Tibial nerve (tissue), 4 donors: ENCODE results near the gene PLCB2. TPM values are rescaled to one million over a fixed set of nuclear protein-coding genes. Genes with fewer than 3 reads are reported as not detected.

Experiments used
- DNase-seq, 2 donors: peaks; one replicate each; pipeline ENCODE4 v3.0.0-alpha.2; 2019; ENCODE audit warnings: low spot score in 2 of 2
- H3K27ac ChIP-seq, 4 donors: fragments of 200-600 bp; sonication (generic) in 3 of 4; one replicate each; pipeline ENCODE4 v1.5.1; 2017 to 2019; ENCODE audit warnings: mild to moderate bottlenecking in 1 of 4
- H3K27me3 ChIP-seq, 2 donors: fragments of 200-600 bp; sonication (generic) in 1 of 2; one replicate each; pipeline versions ENCODE4 v1.5.1 to v1.6.0; 2017 to 2019
- H3K36me3 ChIP-seq, 3 donors: fragments of 200-600 bp; sonication (generic); one replicate each; pipeline ENCODE4 v1.5.1; 2018 to 2019
- H3K4me1 ChIP-seq, 4 donors: fragments of 200-600 bp; sonication (generic) in 3 of 4; one replicate each; pipeline ENCODE4 v1.5.1; 2017 to 2019
- H3K4me3 ChIP-seq, 4 donors: fragments of 200-600 bp; sonication (generic) in 3 of 4; one replicate each; pipeline ENCODE4 v1.5.1; 2017 to 2019; ENCODE audit warnings: mild to moderate bottlenecking in 1 of 4, moderate library complexity in 1 of 4
- H3K9me3 ChIP-seq, 4 donors: fragments of 200-600 bp; sonication (generic) in 3 of 4; one replicate each; pipeline ENCODE4 v1.5.1; 2017 to 2019
- EP300 ChIP-seq, 2 donors: sonication (generic); formaldehyde crosslinking; IDR thresholded peaks; one replicate each; pipeline ENCODE4 v1.6.1; 2017; ENCODE audit warnings: antibody characterized with exemption in 2 of 2, mild to moderate bottlenecking in 1 of 2
- POLR2A ChIP-seq, 2 donors: fragments of 450-650 bp; IDR thresholded peaks; one replicate each; pipeline ENCODE4 v1.6.1; 2017; ENCODE audit warnings: antibody characterized with exemption in 2 of 2, mild to moderate bottlenecking in 2 of 2, moderate library complexity in 2 of 2
- WGBS, 2 donors: methylation state at CpG; one replicate each; pipeline ENCODE4 v1.1.5; 2018; 5-methylcytosine and 5-hydroxymethylcytosine counted together
- total RNA-seq, 4 donors: library from RNA; depleted of rRNA; stranded (reverse); fragments of >200 nt; gene quantifications; one replicate each; pipeline ENCODE4 v1.1.0, GENCODE V29; 2016
- TF ChIP-seq, protein P1 (sequence below), 5 experiments: fragments of 200-600 bp in 3 of 5; fragments of 450-650 bp in 2 of 5; sonication (generic) in 3 of 5; IDR thresholded peaks; one replicate each; pipeline ENCODE4 v1.5.1; 2016 to 2019; ENCODE audit warnings: antibody characterized with exemption in 5 of 5, mild to moderate bottlenecking in 3 of 5, moderate library complexity in 2 of 5

The PLCB2 gene
- total RNA-seq, 4 donors from 2014 or later: 14.9 to 42.3 (median 17.0) TPM

DNA sequence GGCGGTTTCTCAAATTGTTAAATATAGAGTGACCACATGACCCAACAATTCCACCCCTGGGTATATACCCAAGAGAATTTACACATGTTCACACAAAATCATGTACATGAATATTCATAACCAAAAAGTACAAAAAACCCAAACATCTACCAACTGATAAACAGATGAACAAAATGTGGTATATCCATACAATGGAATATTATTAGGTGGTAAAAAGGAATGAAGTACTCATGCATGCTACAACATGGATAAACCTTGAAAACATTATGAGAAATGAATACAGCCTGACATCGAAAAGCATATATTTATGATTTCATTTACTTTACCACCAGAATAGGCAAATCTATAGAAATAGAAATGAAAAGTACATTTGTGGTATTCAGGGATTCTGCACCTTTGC is 7.4 kb downstream of the PLCB2 start:
- no peak for DNase-seq
- no peaks in the 10 kb centered on the region for H3K4me1 ChIP-seq
- WGBS, 2 donors: 98 to 99% methylated on average over 2 of the region's 2 CpGs
- peaks cover 0 to 3% of the 10 kb centered on the region in 2 donors for H3K27me3 ChIP-seq
- peaks cover 0 to 28% (median 2%) of the 10 kb centered on the region in 4 donors for H3K9me3 ChIP-seq
- TF ChIP-seq, protein P1, sequence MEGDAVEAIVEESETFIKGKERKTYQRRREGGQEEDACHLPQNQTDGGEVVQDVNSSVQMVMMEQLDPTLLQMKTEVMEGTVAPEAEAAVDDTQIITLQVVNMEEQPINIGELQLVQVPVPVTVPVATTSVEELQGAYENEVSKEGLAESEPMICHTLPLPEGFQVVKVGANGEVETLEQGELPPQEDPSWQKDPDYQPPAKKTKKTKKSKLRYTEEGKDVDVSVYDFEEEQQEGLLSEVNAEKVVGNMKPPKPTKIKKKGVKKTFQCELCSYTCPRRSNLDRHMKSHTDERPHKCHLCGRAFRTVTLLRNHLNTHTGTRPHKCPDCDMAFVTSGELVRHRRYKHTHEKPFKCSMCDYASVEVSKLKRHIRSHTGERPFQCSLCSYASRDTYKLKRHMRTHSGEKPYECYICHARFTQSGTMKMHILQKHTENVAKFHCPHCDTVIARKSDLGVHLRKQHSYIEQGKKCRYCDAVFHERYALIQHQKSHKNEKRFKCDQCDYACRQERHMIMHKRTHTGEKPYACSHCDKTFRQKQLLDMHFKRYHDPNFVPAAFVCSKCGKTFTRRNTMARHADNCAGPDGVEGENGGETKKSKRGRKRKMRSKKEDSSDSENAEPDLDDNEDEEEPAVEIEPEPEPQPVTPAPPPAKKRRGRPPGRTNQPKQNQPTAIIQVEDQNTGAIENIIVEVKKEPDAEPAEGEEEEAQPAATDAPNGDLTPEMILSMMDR (IDR thresholded peaks at IDR 0.05): no peak
- TF ChIP-seq POLR2A (IDR thresholded peaks at IDR 0.05) (no peak), EP300 (IDR thresholded peaks at IDR 0.05) (no peak)
- H3K27ac ChIP-seq: no peak overlapping the region
- H3K36me3 ChIP-seq: peaks cover 0 to 5% (median 0%) of the 10 kb centered on the region in 3 donors
- no peak overlapping the region for H3K4me3 ChIP-seq

DNA sequence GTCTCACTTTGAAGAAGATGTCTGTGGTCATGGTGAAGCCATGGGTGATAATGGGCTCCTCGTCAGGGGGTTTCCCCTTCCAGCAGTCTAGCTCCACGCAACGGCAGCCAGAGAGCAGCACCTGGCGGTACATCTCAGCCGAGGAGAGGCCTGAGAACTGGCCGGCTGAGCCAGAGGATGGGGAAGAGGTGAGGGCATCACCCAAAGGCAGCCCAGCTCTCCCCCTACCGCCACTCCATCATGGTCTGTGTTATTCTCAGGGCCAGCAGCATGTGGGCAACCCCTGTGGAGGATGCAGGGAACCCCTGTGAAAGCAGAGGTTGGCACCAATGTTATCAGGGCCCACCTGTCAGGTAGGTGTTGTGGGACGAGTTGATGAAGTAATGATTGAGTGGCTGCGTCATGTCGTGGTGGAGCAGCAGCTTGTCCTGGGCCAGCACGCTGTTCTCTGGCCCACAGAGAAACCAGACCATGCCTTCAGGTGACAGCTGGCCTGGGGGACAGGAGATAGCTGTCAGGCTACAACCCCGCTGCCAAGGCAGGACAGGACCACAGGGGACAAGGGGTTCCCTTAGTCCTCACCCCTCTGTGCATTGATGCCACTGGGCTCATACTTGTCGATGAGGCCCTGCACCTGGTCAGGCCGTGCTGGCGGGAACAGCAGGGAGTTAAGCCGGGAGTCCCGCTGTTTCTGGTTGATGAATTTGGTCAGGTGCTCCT is 9.4 kb downstream of the PLCB2 start:
- peaks cover 0 to 5% (median 0%) of the 10 kb centered on the region in 3 donors for H3K36me3 ChIP-seq
- H3K27me3 ChIP-seq: peaks cover 0 to 3% of the 10 kb centered on the region in 2 donors
- H3K4me3 ChIP-seq: no peak overlapping the region
- no peak overlapping the region for H3K27ac ChIP-seq
- DNase-seq: no peak
- 89 to 96% methylated on average over 12 to 17 of the region's 17 CpGs for WGBS, 2 donors
- H3K9me3 ChIP-seq: peaks cover 0 to 28% (median 2%) of the 10 kb centered on the region in 4 donors
- no peak for TF ChIP-seq POLR2A (IDR thresholded peaks at IDR 0.05)
- TF ChIP-seq, protein P1 (IDR thresholded peaks at IDR 0.05): no peak
- no peak for TF ChIP-seq EP300 (IDR thresholded peaks at IDR 0.05)
- no peaks in the 10 kb centered on the region for H3K4me1 ChIP-seq

DNA sequence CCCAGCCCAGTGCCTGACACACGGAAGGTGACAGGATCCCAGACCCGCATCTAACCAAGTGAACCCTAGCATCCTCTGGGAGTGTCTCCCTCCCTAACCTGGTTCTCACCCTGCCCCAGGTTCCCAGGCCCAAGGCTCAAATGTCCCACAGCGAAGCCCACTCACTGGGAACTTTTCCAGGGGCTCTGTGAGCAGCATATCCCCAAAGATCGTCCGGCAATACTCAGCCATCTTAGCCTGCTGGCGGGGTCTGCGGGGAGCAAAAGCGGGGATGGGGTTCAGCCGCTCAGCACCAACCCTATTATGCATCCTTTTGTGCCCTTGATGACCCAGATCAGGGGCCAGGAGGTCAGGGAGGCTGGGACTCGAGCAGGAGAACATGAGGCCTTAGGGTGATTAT is 10.4 kb downstream of the PLCB2 start:
- Histone ChIP-seq H3K4me1 (no peaks in the 10 kb centered on the region), H3K27me3 (peaks cover 0 to 3% of the 10 kb centered on the region in 2 donors), H3K9me3 (peaks cover 0 to 28% (median 2%) of the 10 kb centered on the region in 4 donors), H3K27ac (no peak overlapping the region), H3K4me3 (no peak overlapping the region), H3K36me3 (peaks cover 0 to 5% (median 0%) of the 10 kb centered on the region in 3 donors)
- 82 to 92% methylated on average over 10 of the region's 10 CpGs for WGBS, 2 donors
- no peak for DNase-seq
- TF ChIP-seq POLR2A (IDR thresholded peaks at IDR 0.05) (no peak), EP300 (IDR thresholded peaks at IDR 0.05) (no peak)
- TF ChIP-seq, protein P1 (IDR thresholded peaks at IDR 0.05): no peak

DNA sequence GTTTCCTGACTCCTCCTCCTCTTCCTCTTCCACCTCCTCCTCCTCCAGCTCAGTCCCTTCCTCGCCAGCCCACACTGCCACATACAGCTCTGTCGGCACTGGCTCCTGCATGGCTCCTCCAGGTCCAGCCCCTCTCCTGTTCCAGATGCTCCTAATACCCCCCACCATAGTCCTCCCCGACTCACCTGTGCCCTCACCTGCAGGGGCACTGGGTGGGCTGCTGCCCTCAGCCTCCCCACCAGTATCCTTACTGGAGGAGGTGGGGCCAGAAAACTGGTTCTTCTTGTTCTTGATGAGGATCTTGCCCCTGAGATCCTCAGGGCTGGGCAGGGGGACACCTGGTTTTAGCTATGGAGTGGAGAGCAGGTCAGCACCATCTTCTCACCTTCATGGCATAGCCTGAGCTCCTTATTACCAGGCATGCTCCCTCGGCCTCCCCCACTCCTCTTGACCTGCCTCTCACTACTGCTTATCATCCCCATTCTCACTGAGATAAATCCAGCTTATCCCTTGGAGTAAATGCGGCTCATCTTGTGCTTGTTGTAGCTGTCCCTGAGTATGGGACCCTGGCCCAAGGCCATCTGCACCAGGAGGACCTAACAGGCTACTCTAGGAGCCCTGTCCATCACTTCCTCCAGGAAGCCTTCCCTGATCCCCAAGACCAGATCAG is 11.0 kb downstream of the PLCB2 start:
- WGBS, 2 donors: 82 to 85% methylated on average over 5 of the region's 5 CpGs
- no peak overlapping the region for H3K4me3 ChIP-seq
- no peaks in the 10 kb centered on the region for H3K4me1 ChIP-seq
- H3K27me3 ChIP-seq: peaks cover 0 to 7% of the 10 kb centered on the region in 2 donors
- TF ChIP-seq POLR2A (IDR thresholded peaks at IDR 0.05) (no peak), EP300 (IDR thresholded peaks at IDR 0.05) (no peak)
- TF ChIP-seq, protein P1 (IDR thresholded peaks at IDR 0.05): no peak
- DNase-seq: no peak
- peaks cover 0 to 5% (median 0%) of the 10 kb centered on the region in 3 donors for H3K36me3 ChIP-seq
- H3K9me3 ChIP-seq: peaks cover 0 to 28% (median 2%) of the 10 kb centered on the region in 4 donors
- H3K27ac ChIP-seq: no peak overlapping the region
